HEK293T (cell line): ENCODE measurements around the gene ANKRD65.

Experiments
- BHLHE40 ChIP-seq: fragments of 450-650 bp; IDR thresholded peaks from 2 replicates; pipeline ENCODE4 v1.6.1; 2016; ENCODE audit warnings: mild to moderate bottlenecking, moderate library complexity, borderline replicate concordance
- FOXK2 ChIP-seq: fragments of 450-650 bp; IDR thresholded peaks from 2 replicates; pipeline ENCODE4 v1.6.1; 2016; ENCODE audit warnings: mild to moderate bottlenecking
- HDGF ChIP-seq: fragments of 450-650 bp; IDR thresholded peaks from 2 replicates; pipeline ENCODE4 v1.6.1; 2017; ENCODE audit warnings: antibody characterized with exemption, borderline replicate concordance
- LEF1 ChIP-seq: fragments of 450-650 bp; IDR thresholded peaks from 2 replicates; pipeline ENCODE4 v1.6.1; 2017; ENCODE audit warnings: mild to moderate bottlenecking, borderline replicate concordance
- SP1 ChIP-seq: fragments of 450-650 bp; IDR thresholded peaks from 2 replicates; pipeline ENCODE4 v1.6.1; 2017
- SUZ12 ChIP-seq: fragments of 450-650 bp; IDR thresholded peaks from 2 replicates; pipeline ENCODE4 v1.6.1; 2016; ENCODE audit warnings: mild to moderate bottlenecking
- ZNF384 ChIP-seq: fragments of 450-650 bp; IDR thresholded peaks from 2 replicates; pipeline ENCODE4 v1.6.1; 2016

GRCh38 chr1:1427106-1427819, 6.2 kb upstream of the ANKRD65 start:
- TF ChIP-seq HDGF (no peak), SP1 (no peak), LEF1 (no peak), ZNF384 (no peak), FOXK2 (no peak), SUZ12 (no peak), BHLHE40 (no peak)
